ENCODE measurements around the gene B4GALNT1.
"Not testable (repeated sequence)": the region's sequence is repeated elsewhere in the genome, so short reads cannot be mapped to it uniquely, and the experiment has no call there.

B4GALNT1 gene

DNA sequence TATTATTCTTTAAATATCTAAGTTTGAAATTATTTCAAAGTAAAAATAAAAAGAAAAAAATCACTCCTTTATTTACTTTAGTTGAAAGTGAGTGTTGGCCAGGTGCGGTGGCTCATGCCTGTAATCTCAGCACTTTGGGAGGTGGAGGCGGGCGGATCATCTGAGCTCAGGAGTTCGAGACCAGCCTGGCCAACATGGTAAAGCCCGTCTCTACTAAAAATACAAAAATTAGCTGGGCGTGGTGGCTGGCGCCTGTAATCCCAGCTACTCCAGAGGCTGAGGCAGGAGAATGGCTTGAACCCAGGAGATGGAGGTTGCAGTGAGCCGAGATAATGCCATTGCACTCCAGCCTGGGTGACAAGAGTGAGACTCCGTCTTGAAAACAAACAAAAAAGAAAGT, 3.7 kb upstream of the B4GALNT1 start:
- DNase-seq = not testable (repeated sequence)

DNA sequence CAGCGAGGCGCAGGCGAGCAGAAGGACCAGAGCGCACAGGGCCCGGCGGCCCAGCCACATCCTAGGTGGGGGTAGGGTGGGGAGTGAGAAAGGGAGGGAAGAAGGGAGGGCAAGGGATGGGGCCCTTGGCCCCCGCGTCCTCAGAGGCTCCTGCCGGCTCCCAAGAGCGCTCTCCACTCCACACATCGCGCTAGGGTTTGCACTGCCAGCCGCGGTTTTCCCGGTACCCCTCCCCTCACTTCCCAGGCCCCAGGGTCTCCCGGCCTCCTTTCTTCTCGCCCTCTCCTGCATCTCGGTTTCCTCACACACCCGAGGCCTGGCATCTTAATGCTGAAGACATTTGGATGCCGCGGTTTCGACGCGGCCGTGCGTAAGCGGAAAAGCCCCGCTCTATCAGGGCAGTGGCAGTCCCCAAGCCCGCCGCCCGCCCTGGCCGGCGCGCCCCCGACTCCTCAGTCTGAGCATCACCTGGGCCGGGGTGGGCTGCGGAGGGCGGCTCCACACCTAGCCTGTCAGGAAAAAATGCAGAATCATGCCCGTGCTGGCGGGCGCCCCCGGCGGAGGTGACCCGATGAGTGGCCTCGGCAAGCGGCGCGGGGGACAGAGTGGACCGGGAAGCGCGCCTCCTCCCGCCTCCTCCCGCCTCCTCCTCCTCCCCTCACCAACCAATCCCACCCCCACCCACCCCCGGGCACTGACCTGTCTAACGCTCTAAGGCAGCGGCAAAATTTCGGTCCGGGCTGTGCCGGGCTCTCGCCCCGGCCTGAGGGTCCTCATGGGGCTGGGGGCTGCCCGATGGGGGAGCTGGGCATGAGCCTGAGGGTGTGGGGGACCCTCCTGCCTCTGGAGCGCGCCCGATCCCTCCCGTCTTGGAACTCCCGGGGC, 686 bp downstream of the B4GALNT1 start:
- DNase-seq = peak; percentile 75

GRCh38 chr12:57631566-57632072, 1.4 kb downstream of the B4GALNT1 start:
- DNase-seq = peak; percentile 60

DNA sequence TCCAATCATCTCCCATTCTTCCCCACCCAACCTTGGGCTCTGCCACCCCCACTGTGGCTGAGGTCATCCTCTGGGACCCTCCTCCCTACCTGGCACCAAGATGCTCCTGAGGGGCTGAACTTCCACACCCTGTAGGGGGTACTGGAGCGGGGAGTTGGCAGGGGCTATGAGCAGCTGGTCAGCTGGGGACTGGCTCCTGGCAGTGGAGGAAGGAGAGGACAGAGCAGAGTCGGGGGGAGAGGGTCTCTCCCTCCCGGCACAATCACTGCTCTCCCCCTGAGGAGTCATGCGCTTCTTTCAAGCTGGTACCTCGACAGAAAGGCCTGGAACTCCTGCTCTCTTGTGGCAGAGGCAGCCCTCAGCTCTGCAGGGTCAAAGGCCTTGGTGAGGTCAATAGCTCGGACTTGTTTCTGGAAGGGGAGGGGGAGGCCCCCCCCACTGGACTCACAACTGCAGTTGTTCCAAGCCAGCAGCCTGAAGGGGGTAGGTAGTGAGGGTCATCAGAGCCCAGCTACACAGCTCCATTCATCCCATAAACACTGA, 2.0 kb downstream of the B4GALNT1 start:
- no peak for DNase-seq

DNA sequence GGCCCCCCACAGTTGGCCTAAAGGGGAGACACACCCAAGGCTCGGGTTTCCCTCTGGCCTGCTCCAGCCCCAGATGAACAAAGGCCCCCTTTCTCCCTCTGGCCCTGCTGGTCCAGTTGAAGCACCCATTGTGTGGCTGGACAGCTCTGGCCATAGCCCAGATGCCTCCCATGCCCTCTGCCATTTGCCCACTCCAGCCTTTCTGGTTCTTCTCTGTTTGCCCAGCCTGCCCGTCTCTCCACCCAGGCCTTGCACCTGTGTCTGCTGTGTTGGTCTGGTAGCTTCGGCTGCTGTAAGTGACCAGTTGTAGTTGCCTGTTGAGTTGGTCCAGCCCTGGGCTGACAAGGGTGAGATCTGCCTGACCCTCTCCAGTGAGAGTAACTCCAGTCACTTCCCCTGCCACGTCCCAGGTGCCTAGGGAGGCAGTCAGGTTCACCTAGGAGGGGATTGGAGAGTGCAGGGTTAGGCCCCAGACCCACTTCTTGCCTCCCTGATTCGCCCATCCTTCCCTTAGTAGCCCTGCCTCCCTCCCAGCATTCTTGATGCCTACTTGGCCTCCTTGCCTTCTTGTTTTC, 3.0 kb downstream of the B4GALNT1 start:
- DNase-seq = peak; percentile 54

DNA sequence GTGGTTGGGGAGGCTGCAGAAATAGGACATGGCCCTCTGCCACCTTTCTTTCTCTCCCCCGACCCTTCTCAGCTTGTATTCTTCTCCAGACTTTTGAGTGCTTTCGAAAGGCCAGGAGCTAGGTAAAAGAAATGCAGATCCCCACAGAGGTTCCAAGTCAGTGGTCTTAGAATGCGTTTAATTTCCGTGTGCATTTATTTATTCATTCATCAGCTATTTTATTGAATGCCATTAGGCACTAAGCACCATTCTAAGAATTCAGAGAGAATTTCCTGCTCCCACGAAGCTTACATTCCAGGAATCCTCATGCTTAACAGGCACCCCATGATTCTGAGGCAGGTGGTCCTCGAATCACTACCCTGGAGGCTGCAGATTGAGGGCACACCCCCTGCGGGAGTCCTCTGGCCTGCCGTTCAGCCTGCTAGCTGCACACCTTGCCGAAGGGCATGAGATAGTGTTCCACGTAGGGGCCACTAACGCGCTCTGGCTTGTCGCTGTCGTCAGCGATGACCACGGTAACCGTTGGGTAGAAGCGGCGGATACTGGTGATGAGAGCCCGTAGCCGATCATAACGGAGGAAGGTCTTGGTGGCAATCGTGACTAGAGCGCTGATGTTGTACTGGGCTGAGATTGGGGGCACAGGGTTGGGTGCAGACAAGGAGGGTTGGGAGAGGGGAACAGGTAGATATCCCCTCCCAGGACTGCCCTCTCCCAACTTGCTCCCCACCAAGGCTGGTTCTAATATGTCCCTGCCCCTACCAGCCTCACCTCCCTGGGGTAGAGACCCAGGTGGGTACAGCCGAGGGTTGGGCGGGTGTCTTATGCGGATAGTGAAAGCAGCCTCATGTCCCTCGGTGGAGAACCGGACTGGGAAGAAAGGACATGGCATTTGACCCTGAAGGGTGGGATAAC, 4.5 kb downstream of the B4GALNT1 start:
- DNase-seq = no peak

DNA sequence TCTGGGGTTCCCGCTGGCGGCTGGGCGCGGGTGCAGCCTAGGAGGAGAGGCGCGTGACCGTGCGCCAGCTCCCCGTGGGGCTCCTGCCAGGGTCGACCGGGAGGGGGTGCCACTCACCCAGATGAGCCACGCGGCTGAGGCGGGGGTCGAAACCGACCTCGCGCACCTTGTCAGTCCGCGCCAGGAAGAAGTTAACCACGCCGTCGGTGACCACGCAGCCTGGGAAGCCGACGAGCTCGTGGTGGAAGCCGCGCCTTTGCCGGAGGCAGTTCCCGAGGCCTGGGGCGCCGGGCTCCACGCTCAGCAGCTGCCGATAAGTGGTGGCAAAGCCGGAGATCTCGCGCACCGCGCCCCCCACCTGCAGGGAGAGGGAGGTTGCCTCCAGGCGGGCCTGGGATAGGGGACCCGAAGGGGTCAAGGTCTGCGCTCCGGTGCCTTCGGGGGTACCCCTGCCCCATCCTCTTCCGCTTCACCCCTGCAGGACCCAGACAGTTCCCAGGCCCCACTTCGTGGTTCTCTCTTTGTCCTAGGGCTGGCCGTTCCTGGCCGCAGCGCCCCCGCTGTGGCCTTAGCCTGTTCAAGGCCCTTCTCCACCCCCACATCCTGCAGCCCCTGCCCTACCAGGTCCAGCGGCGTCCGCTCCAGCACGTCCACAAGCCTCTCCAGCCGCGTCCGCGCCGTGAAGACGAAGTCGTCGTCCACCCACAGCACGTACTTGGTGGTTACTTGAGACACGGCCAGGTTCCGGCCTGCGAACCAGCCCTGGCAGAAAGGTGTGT, 5.3 kb downstream of the B4GALNT1 start:
- DNase-seq = peak; percentile 64

DNA sequence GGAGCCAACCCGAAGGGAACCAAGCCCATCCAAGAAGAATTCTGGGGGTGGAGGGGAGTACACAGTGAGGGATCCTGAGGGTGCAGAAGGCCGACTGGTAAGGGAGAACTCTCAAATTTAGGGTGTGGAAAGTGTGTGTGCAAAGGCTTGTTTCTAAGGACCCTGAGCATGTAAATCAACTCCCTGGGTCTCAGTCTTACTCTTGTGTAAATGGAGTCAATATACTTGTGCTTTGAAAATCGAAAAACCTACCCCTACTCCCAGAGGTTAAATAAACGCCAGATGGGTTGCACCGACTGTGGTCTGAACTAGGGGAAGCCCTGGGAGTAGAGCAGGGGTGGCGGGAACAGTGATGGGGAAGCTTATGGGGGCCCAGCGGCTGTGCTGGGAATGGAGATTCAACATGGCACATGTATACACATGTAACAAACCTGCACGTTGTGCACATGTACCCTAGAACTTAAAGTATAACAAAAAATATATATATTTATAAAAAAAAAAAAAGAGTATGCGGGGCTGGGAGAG, 6.0 kb downstream of the B4GALNT1 start:
- DNase-seq = no peak

DNA sequence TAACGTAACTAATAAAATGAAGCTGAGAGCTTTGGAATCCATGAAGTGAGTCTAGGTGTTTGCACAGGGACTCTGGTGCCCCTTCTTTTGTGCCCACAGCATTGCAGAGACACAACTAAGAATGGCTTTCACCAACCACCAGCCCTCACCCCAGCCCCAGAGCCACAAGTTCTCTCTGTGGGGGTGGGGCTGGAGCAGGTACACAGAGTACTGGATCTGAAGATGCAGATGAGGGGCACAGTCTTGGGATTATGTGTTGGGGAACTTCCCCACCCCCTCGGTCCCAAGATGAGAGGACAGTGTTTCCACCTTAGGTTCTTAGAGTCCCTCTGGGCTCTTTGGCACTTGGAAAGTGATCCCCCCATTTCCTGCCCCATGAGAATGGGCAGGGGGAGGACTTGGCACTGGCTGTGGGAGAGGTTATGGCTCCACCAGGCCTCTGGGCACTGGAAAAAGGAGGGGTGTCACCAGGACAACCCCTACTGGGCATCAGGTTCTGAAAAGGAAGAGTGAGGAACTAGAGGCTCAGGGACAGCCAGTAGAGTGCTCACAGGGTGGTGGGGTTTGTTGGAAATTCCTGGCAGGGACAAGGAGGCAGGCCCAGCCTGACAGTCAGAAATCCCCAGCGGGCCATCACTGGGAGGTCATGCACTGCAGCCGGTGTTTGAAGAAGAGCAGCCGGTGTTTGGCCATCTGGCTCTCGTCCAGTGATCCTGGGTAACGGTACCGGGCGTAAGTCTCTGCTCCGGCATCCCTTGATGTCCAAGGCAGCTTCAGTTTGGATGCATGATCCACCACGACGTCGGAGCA, 6.7 kb downstream of the B4GALNT1 start:
- peak; percentile 44 for DNase-seq

DNA sequence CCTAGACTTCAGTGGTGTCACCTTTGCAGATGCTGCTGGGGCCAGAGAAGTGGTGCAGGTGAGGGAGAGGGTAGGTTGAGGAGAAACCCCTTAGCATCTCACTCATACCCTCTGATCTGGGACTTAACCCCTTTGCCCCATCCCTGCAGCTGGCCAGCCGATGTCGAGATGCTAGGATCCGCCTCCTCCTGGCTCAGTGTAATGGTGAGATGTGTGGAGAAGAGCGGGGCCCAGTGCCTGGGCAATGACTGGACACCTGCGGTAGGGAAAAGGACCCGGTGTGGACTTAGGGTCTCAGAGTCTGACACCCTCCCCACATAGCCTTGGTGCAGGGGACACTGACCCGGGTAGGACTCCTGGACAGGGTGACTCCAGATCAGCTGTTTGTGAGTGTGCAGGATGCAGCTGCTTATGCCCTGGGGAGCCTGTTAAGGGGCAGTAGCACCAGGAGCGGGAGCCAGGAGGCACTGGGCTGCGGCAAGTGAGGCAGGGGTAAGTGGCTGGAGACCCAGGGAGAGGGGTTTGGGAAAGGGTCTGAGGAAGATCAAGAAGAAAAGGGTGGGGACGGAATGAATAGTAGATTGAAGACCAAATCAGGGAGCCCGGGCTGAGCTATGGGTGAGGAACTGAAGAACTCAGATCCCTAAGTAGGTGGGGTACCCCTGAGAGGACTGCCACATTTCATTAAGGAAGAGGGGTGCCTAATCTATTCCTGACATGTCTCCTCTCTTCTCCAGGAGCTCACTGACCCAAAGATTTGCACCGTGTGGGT, 7.6 kb downstream of the B4GALNT1 start:
- peak; percentile 48 for DNase-seq

- DNase-seq = peak; percentile 48
Measured at GRCh38 chr12:57624441-57625220, 8.4 kb downstream of the B4GALNT1 start.

DNA sequence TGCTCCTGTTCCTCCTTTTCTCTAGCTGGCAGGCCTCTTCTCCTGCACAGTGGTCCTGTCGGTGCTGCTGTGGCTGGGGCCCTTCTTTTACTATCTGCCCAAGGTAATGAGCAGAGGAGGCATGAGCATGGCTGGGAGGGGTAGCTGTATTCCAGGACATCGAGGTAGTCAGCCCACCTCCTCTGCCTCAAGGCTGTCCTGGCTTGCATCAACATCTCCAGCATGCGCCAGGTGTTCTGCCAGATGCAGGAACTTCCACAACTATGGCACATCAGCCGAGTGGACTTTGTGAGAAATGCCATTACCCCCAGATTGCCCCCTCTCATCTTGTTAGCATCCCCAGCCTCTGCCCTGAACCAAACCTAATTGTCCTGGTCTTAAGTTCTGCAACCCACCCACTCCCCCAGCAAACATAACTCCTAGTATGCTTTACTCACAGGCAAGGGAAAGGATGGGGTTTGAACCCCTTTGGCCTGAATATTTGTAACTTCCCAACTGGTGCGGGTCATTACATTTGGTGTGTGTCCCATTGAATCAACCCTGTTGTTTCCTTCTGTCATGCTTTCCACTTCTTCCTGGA, 9.1 kb downstream of the B4GALNT1 start:
- peak; percentile 42 for DNase-seq

- no peak for DNase-seq
Measured at GRCh38 chr12:57623385-57623784, 9.6 kb downstream of the B4GALNT1 start.

DNA sequence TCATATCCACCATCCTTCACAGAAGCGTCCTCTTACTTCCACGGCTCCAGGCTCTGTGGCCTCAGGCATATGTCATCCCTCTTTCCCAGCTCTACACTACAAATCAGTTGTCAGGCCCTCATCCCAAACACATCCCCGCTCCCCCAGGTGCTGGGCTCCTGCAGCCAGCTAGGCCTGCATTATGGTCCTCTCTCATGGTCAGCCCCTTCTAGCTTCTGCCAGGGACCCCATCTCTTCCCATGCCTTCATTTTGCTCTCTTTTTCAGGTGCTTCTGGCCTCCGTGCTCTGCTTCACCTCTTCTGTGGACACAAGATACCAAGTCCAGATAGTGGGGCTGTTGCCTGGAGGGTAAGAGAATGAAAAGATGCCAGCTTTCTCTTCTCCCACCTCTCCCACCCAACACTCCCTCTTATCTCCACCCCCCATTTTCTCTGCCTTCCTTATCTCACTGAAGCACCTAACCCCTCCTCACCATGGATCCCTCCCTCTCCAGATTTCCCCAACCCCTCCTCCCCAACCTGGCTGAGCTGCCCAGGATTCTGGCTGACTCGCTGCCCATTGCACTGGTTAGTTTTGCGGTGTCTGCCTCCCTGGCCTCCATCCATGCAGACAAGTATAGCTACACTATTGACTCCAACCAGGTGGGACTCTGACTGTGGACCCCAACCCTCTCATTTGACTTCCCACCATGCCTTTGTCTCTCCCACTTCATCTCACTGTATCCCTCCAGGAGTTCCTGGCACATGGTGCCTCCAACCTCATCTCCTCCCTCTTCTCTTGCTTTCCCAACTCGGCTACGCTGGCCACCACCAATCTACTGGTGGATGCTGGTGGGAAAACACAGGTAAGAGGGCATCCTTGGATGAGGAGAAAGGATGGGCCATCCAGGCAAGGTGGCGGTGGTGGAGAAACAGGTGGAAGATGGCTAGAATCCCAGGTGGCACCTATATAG, 10.4 kb downstream of the B4GALNT1 start:
- peak; percentile 45 for DNase-seq

- DNase-seq = peak; percentile 83
Measured at GRCh38 chr12:57621497-57622292, 11.3 kb downstream of the B4GALNT1 start.

DNA sequence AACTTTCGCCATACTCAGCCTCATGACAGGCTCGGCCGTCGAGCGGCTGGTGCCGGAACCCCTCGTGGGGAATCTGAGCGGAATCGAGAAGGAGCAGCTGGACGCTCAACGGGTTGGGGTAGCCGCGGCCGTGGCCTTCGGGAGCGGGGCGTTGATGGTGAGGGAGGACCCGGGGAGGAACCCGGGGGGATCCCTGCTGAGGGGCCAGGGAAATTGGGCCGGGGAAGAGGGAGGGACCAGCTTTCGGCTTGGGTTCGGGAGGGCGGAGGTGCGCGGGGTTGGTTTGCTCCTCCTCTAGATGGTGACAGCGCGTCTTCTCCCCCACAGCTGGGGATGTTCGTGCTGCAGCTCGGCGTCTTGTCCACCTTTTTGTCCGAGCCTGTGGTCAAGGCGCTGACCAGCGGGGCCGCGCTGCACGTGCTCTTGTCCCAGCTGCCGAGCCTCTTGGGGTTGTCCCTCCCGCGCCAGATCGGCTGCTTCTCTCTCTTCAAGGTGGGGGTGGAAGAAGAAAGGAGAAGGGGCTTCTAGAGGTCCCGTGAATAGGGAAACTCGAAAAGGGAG, 12.0 kb downstream of the B4GALNT1 start:
- DNase-seq = peak; percentile 66

Data from islet precursor cell (in vitro differentiated cells).